Bronchial epithelial cell (primary cell): ENCODE data around the gene SCGB1C1. TPM values are rescaled to one million over a fixed set of nuclear protein-coding genes. Genes with fewer than 3 reads are reported as not detected.

Experiments used
- DNase-seq: peaks from one replicate; pipeline ENCODE4 v3.0.0-alpha.2; 2010; ENCODE audit warnings: low read depth
- FAIRE-seq: peaks from 2 replicates; lab custom pipeline; 2011; peaks lifted over from hg19 to GRCh38; lab: Jason Lieb, UNC
- H3K27me3 ChIP-seq: 2 replicates; pipeline ENCODE4 v1.5.1; 2011; ENCODE audit warnings: low read length; ENCODE audit not compliant: control insufficient read depth, insufficient read depth
- H3K36me3 ChIP-seq: 2 replicates; pipeline ENCODE4 v1.5.1; 2011; ENCODE audit warnings: low read length; ENCODE audit not compliant: control insufficient read depth, insufficient read depth
- H3K4me3 ChIP-seq: 2 replicates; pipeline ENCODE4 v1.5.1; 2011; ENCODE audit warnings: mild to moderate bottlenecking, low read depth, low read length, control low read depth
- CTCF ChIP-seq: IDR thresholded peaks from 2 replicates; pipeline ENCODE4 v1.5.1; 2011; ENCODE audit warnings: mild to moderate bottlenecking, moderate library complexity, low read length, control low read depth, inconsistent platforms; ENCODE audit not compliant: insufficient read depth, severe bottlenecking
- total RNA-seq: library from RNA; depleted of rRNA; stranded (reverse); fragments of >200 nt; gene quantifications from 2 replicates; pipeline ENCODE4 v1.2.1, GENCODE V29; 2014

Gene SCGB1C1
- total RNA-seq, 1 donor from 2014 or later, result not detected

- DNase-seq (no peak), FAIRE-seq (no peak)
- H3K27me3 ChIP-seq, result no peaks in the 10 kb centered on the region
- TF ChIP-seq CTCF, result no peak
- peaks cover 1% of the 10 kb centered on the region for H3K36me3 ChIP-seq
- H3K4me3 ChIP-seq, result no peak overlapping the region
These were observed 35.0 kb downstream of the SCGB1C1 start for GRCh38 chr11:227824-228379.

GRCh38 chr11:230431-230830 is 37.6 kb downstream of the SCGB1C1 start:
- DNase-seq (no peak), FAIRE-seq (no peak)

GRCh38 chr11:232783-233565 is 40.1 kb downstream of the SCGB1C1 start:
- TF ChIP-seq CTCF, result no peak
- no peak overlapping the region for H3K4me3 ChIP-seq
- no peak for DNase-seq
- peaks cover 1% of the 10 kb centered on the region for H3K36me3 ChIP-seq
- no peaks in the 10 kb centered on the region for H3K27me3 ChIP-seq
- no peak for FAIRE-seq

More at GRCh38 chr11:230431-230830, 37.6 kb downstream of the SCGB1C1 start:
- TF ChIP-seq CTCF, result no peak
- Histone ChIP-seq H3K4me3 (no peak overlapping the region), H3K27me3 (no peaks in the 10 kb centered on the region), H3K36me3 (peaks cover 1% of the 10 kb centered on the region)

- no peak for TF ChIP-seq CTCF
- FAIRE-seq, result no peak
- Histone ChIP-seq H3K4me3 (peak overlapping the region; percentile 61), H3K27me3 (no peaks in the 10 kb centered on the region), H3K36me3 (peaks cover 1% of the 10 kb centered on the region)
- no peak for DNase-seq
These were observed 42.3 kb downstream of the SCGB1C1 start for GRCh38 chr11:235180-235579.

GRCh38 chr11:235609-235996 is 42.7 kb downstream of the SCGB1C1 start:
- peak; percentile 41 for DNase-seq
- peak overlapping the region; percentile 61 for H3K4me3 ChIP-seq
- TF ChIP-seq CTCF, result no peak
- H3K27me3 ChIP-seq, result no peaks in the 10 kb centered on the region
- H3K36me3 ChIP-seq, result peaks cover 1% of the 10 kb centered on the region
- FAIRE-seq, result no peak
